ENCODE results near the gene TWF2. TPM values are rescaled to one million over a fixed set of nuclear protein-coding genes. Genes with fewer than 3 reads are reported as not detected.

TWF2 gene
- total and polyA plus RNA-seq, 3 experiments from 2014 or later: 98.2 to 138 (median 101) TPM

DNA sequence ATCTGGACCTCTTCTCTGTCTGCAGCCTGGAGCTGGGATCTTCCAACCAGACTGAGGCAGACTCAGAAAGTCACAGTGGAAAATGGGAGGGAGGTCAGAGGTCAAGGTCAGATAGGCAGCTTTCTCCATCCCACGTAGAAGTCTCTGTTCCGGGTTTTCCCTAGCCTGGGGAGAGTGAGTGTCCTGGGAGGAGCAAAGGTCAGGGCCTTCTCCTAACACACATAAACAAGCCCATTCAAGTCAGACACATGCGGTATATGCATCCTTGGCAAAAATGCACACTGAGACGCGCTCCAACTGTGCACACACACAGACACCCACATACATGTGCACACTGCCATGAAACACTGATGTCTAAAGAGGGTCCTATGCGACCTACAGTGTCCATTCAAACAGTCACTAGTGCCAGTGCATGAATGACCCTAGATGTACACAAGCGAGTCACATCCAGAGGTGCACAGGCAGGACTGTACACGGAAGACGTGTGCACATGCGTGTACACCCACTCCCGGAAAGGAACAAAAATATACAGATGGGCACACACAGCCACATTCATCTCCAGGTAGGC lies 681 bp downstream of the TWF2 start:
- peak overlapping the region; percentile 96 for H3K4me3 ChIP-seq (ENCODE audit: low read length)
- no peaks in the 10 kb centered on the region for H3K9me3 Mint-ChIP-seq
- H3K27me3 ChIP-seq (ENCODE audit: insufficient read depth, low read length, poor library complexity, severe bottlenecking): no peaks in the 10 kb centered on the region
- H3K27me3 Mint-ChIP-seq: peaks cover 0 to 2% of the 10 kb centered on the region in 2 donors
- H3K9me3 ChIP-seq (ENCODE audit: low read length): no peaks in the 10 kb centered on the region
- H3K4me1 ChIP-seq (ENCODE audit: insufficient read depth, low read length): peaks cover 72% of the 10 kb centered on the region
- H3K4me1 Mint-ChIP-seq: peaks cover 67 to 88% (median 84%) of the 10 kb centered on the region in 3 donors
- H3K27ac Mint-ChIP-seq: peak overlapping the region; percentile 41 to 96 (median 93)
- H3K36me3 ChIP-seq (ENCODE audit: insufficient read depth, low read length): no peaks in the 10 kb centered on the region
- CTCF ChIA-PET: interaction anchor here (1.3 to 10.2 kb wide), 8 partner anchors 14 to 100 kb away, joined by 4 to 74 read pairs (median 10); partner anchors contain the start of genes GLYCTK, TLR9 and WDR82
- H3K36me3 Mint-ChIP-seq: peaks cover 0 to 37% (median 3%) of the 10 kb centered on the region in 3 donors
- POLR2A ChIA-PET: interaction anchor here (0.9 to 3.1 kb wide), 11 partner anchors 9 to 50 kb away, joined by 3 to 39 read pairs (median 6); partner anchors contain the start of genes GLYCTK and WDR82
- peak overlapping the region; percentile 83 for H3K27ac ChIP-seq (ENCODE audit: low read depth, low read length)
- no peak for DNase-seq
- peak overlapping the region; percentile 96 to 99 (median 98) for H3K4me3 Mint-ChIP-seq

DNA sequence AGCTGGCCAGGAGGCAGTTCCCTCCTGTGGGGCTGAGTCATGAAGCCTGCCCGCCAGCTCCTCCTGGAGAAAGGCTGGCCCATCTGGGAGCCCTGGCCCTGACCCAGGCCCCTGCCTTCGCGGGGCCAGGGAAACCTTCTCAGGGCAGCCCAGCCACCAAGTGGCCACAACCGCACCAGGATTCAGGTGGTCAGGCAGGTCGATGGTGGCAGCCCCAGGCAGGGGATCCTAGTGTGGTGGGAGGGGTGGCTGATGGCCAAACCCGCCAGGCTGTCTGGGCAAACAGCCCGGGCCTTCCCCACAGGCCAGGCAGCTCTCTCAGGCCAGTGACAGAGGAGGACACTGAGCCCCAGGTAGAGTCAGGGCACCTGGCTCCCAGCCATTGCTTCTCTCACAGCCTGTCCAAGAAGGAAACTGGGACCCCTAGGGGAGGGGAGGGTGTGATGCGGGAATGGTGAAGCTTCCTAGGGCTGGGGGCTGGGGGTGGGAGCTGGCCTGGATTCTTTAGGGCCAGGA lies 1.2 kb downstream of the TWF2 start:
- ChIA-PET POLR2A (interaction anchor here (0.9 to 3.1 kb wide), 5 partner anchors 8 to 44 kb away, joined by 3 to 39 read pairs (median 6); partner anchors contain the start of genes PPM1M and WDR82), CTCF (interaction anchor here (1.0 to 10.2 kb wide), 8 partner anchors 14 to 101 kb away, joined by 3 to 74 read pairs (median 10); partner anchors contain the start of genes GLYCTK, TLR9 and WDR82)
- Mint-ChIP-seq H3K36me3 (peaks cover 0 to 42% (median 3%) of the 10 kb centered on the region in 3 donors), H3K27ac (peak overlapping the region; percentile 82 to 96 (median 92)), H3K9me3 (no peaks in the 10 kb centered on the region), H3K4me1 (peaks cover 70 to 90% (median 83%) of the 10 kb centered on the region in 3 donors), H3K4me3 (peak overlapping the region; percentile 96 to 99 (median 98)), H3K27me3 (peaks cover 0 to 2% of the 10 kb centered on the region in 2 donors)
- no peaks in the 10 kb centered on the region for H3K36me3 ChIP-seq (ENCODE audit: insufficient read depth, low read length)
- H3K27me3 ChIP-seq (ENCODE audit: insufficient read depth, low read length, poor library complexity, severe bottlenecking): no peaks in the 10 kb centered on the region
- H3K27ac ChIP-seq (ENCODE audit: low read depth, low read length): peak overlapping the region; percentile 83
- peak overlapping the region; percentile 96 for H3K4me3 ChIP-seq (ENCODE audit: low read length)
- DNase-seq: peak in 1 of 5 donors; percentile 46
- H3K4me1 ChIP-seq (ENCODE audit: insufficient read depth, low read length): peaks cover 77% of the 10 kb centered on the region
- no peaks in the 10 kb centered on the region for H3K9me3 ChIP-seq (ENCODE audit: low read length)

DNA sequence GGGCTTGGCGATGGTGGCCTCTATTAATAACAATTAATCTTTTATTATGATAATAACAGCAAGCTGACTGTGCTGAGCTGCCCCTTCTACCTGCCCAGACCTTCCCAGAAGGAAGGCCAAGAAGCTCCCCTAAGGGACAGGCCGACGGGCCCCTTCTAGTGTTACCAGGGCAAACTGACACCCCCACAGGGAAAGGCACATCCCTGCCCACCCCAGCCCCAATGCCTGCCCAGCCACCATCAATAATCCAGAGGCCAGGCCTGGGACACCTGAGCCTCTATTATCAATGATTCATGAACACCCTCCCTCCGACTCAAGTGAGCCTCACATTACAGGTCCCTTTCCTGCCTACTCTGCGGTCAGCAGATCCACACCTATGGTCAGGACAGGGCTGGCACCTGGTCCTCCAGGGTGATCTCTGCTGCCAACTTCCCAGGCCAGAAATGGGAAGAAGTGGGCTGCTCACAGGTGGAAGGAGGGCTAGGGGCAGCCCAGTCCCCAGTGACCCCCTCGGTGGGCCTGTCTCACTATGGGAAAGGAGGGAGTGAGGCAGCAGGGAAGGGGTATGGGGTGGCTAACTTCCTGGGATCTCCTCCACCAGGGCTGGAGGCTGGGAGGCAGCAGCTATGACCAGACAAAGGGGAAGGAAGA lies 1.8 kb downstream of the TWF2 start:
- CTCF ChIA-PET: interaction anchor here (1.0 to 10.2 kb wide), 6 partner anchors 15 to 102 kb away, joined by 3 to 74 read pairs (median 40); partner anchors contain the start of genes TLR9 and WDR82
- POLR2A ChIA-PET: interaction anchor here (0.9 to 3.1 kb wide), 5 partner anchors 9 to 41 kb away, joined by 3 to 39 read pairs (median 3); partner anchors contain the start of genes PPM1M and WDR82
- Histone ChIP-seq H3K27me3 (ENCODE audit: insufficient read depth, low read length, poor library complexity, severe bottlenecking) (no peaks in the 10 kb centered on the region), H3K27ac (ENCODE audit: low read depth, low read length) (peak overlapping the region; percentile 83), H3K4me3 (ENCODE audit: low read length) (peak overlapping the region; percentile 96), H3K4me1 (ENCODE audit: insufficient read depth, low read length) (peaks cover 81% of the 10 kb centered on the region), H3K36me3 (ENCODE audit: insufficient read depth, low read length) (peaks cover 2% of the 10 kb centered on the region), H3K9me3 (ENCODE audit: low read length) (no peaks in the 10 kb centered on the region)
- Mint-ChIP-seq H3K27me3 (peaks cover 0 to 2% of the 10 kb centered on the region in 2 donors), H3K9me3 (no peaks in the 10 kb centered on the region), H3K4me1 (peaks cover 70 to 93% (median 87%) of the 10 kb centered on the region in 3 donors), H3K27ac (peak overlapping the region in 7 of 8 donors; percentile 10 to 92 (median 81)), H3K36me3 (peaks cover 0 to 47% (median 3%) of the 10 kb centered on the region in 3 donors), H3K4me3 (peak overlapping the region; percentile 61 to 99 (median 79))
- DNase-seq: peak in 1 of 5 donors; percentile 43

DNA sequence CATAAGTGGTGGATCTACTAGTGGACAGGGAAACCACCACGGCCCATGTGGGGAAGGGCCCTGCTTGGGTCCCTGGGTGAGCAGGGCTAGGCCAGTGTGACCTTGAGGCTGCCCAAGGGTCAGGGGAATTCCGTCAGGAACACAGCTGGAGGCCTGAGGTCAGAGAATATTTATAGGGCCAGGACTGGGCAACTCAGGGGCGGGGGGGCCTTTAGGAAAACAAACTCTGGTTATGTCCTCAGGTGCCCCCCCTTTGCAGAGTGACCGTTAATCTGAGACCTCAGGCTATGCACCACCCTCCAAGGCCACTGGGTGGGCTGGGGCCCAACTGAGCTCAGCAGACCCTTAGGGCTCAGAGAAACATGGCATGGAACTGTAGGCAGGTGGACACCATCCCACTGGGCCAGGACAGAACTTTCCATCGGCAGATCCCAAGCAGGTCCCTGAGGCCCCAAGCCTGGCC lies 2.5 kb downstream of the TWF2 start:
- peaks cover 0 to 2% of the 10 kb centered on the region in 2 donors for H3K27me3 Mint-ChIP-seq
- no peak overlapping the region for H3K4me3 ChIP-seq (ENCODE audit: low read length)
- H3K27ac ChIP-seq (ENCODE audit: low read depth, low read length): peak overlapping the region; percentile 16
- peak overlapping the region; percentile 58 to 88 (median 68) for H3K27ac Mint-ChIP-seq
- peaks cover 81% of the 10 kb centered on the region for H3K4me1 ChIP-seq (ENCODE audit: insufficient read depth, low read length)
- peaks cover 68 to 94% (median 87%) of the 10 kb centered on the region in 3 donors for H3K4me1 Mint-ChIP-seq
- H3K4me3 Mint-ChIP-seq: peak overlapping the region in 6 of 7 donors; percentile 23 to 88 (median 53)
- no peaks in the 10 kb centered on the region for H3K9me3 Mint-ChIP-seq
- H3K36me3 ChIP-seq (ENCODE audit: insufficient read depth, low read length): peaks cover 9% of the 10 kb centered on the region
- ChIA-PET CTCF (interaction anchor here (1.0 to 10.2 kb wide), 6 partner anchors 14 to 102 kb away, joined by 3 to 74 read pairs (median 40); partner anchors contain the start of genes TLR9 and WDR82), POLR2A (interaction anchor here (0.9 to 3.1 kb wide), 4 partner anchors 9 to 41 kb away, joined by 3 to 39 read pairs (median 10); partner anchors contain the start of genes PPM1M and WDR82)
- no peaks in the 10 kb centered on the region for H3K9me3 ChIP-seq (ENCODE audit: low read length)
- no peaks in the 10 kb centered on the region for H3K27me3 ChIP-seq (ENCODE audit: insufficient read depth, low read length, poor library complexity, severe bottlenecking)
- H3K36me3 Mint-ChIP-seq: peaks cover 0 to 52% (median 5%) of the 10 kb centered on the region in 3 donors
- peak in 1 of 5 donors; percentile 44 for DNase-seq

DNA sequence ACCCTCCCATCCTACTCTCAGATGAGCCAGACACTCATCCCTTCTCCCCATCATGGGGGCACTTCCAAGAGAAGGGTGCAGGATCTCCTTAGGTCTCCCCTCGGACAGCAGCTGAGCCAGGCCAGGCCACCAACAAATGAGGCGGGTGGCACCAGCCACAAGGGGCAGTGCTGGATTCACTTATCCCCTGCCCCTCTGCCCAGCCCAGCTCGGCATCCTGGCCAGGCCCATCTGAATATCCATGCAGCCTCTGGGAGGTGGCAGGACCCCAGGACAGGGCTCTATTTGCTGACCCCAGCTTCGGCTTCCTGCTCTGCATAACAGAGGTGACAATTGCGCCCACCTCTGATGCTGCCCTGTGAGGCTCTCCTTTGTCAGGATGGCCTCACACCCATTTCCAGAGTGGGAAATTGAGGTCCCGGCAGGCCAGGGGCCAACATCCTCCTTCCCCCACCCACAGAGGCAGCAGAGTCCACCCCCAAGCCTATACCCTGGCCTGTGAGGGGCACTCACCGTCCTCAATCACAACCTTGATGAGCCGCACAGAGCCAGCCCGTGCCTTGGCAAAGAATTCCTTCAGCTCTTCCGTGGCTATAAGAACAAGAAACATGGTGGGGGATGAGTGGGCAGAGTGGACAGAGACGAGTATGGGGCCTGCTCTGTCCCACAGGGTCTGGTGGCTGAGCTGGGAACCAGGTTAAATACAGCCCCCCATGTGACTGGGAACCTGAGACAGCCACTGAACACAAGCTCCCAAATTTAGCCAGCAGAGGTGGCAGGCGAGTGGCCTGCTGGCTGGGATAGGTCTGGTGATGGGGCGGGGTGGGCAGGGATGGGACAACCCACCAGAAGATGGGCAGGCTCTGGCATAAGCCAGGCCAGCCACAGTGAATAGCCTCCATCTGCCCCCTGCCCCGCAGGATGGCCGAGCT lies 4.2 kb downstream of the TWF2 start:
- POLR2A ChIA-PET: interaction anchor here (0.6 to 0.9 kb wide), 2 partner anchors 13 to 239 kb away, joined by 4 read pairs; no protein-coding TSS in a partner anchor
- Mint-ChIP-seq H3K27ac (peak overlapping the region; percentile 40 to 95 (median 78)), H3K36me3 (peaks cover 0 to 67% (median 7%) of the 10 kb centered on the region in 3 donors), H3K27me3 (peaks cover 0 to 2% of the 10 kb centered on the region in 2 donors), H3K4me1 (peaks cover 56 to 88% (median 72%) of the 10 kb centered on the region in 3 donors), H3K9me3 (no peaks in the 10 kb centered on the region), H3K4me3 (peak overlapping the region in 3 of 7 donors; percentile 7 to 72 (median 47))
- H3K9me3 ChIP-seq (ENCODE audit: low read length): no peaks in the 10 kb centered on the region
- H3K36me3 ChIP-seq (ENCODE audit: insufficient read depth, low read length): peaks cover 26% of the 10 kb centered on the region
- H3K4me1 ChIP-seq (ENCODE audit: insufficient read depth, low read length): peaks cover 68% of the 10 kb centered on the region
- no peaks in the 10 kb centered on the region for H3K27me3 ChIP-seq (ENCODE audit: insufficient read depth, low read length, poor library complexity, severe bottlenecking)
- CTCF ChIA-PET: interaction anchor here (0.8 to 10.2 kb wide), 10 partner anchors 12 to 120 kb away, joined by 3 to 74 read pairs (median 5); partner anchors contain the start of genes GLYCTK, TLR9 and WDR82
- peak in 1 of 5 donors; percentile 44 for DNase-seq
- H3K27ac ChIP-seq (ENCODE audit: low read depth, low read length): no peak overlapping the region
- H3K4me3 ChIP-seq (ENCODE audit: low read length): no peak overlapping the region

DNA sequence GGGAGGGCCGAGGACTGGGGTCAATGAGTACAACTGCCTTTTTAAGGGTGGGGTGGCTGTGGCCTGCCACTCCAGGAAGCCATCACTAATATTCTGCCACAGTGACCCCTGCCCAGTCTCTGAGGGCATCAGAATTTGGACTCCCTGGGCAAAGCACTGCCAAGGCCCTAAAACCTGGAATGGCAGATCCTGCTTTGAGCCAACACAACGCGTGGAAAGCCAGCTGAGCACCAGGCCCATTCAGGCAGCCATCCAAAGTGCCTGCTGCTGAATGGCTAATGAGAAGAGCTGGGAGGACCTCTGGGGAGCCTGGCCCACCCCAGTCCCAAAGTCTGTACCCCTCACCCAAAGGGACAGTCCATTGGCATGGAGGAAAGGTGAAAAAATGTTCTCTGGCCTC lies 5.0 kb downstream of the TWF2 start:
- Histone ChIP-seq H3K4me3 (ENCODE audit: low read length) (no peak overlapping the region), H3K4me1 (ENCODE audit: insufficient read depth, low read length) (peaks cover 66% of the 10 kb centered on the region), H3K27me3 (ENCODE audit: insufficient read depth, low read length, poor library complexity, severe bottlenecking) (no peaks in the 10 kb centered on the region), H3K36me3 (ENCODE audit: insufficient read depth, low read length) (peaks cover 26% of the 10 kb centered on the region), H3K9me3 (ENCODE audit: low read length) (no peaks in the 10 kb centered on the region), H3K27ac (ENCODE audit: low read depth, low read length) (no peak overlapping the region)
- ChIA-PET CTCF (interaction anchor here (0.9 to 8.7 kb wide), 7 partner anchors 11 to 121 kb away, joined by 3 to 74 read pairs (median 7); partner anchors contain the start of genes GLYCTK, TLR9 and WDR82), POLR2A (interaction anchor here (0.6 to 0.9 kb wide), 3 partner anchors 12 to 86 kb away, joined by 4 to 7 read pairs (median 4); partner anchors contain the start of gene WDR82)
- peak in 1 of 5 donors; percentile 40 for DNase-seq
- Mint-ChIP-seq H3K4me3 (peak overlapping the region in 3 of 7 donors; percentile 7 to 48 (median 42)), H3K36me3 (peaks cover 0 to 71% (median 6%) of the 10 kb centered on the region in 3 donors), H3K27ac (peak overlapping the region in 7 of 8 donors; percentile 40 to 95 (median 63)), H3K27me3 (peaks cover 0 to 2% of the 10 kb centered on the region in 2 donors), H3K4me1 (peaks cover 51 to 81% (median 66%) of the 10 kb centered on the region in 3 donors), H3K9me3 (no peaks in the 10 kb centered on the region)
